NCI-H446 treated with DMSO at 0.1 percent for 48 hours (cell line): ENCODE measurements around the gene COL2A1.

ENCODE experiments used
- DNase-seq: peaks from one replicate; lab custom pipeline; 2025; lab: John Stamatoyannopoulos, UW

COL2A1 gene

GRCh38 chr12:48004053-48004941 lies at the start of gene COL2A1:
Gene COL2A1 (minus strand): TSS chr12:48004476. CDS start chr12:48004321, 155 bp downstream.
- DNase-seq, result no peak

- no peak for DNase-seq
Observed at GRCh38 chr12:48053883-48054282, 49.6 kb upstream of the COL2A1 start.

- DNase-seq, result no peak
Observed at GRCh38 chr12:48053122-48053521, 48.8 kb upstream of the COL2A1 start.

- DNase-seq, result no peak
Observed at GRCh38 chr12:48051681-48052080, 47.4 kb upstream of the COL2A1 start.

GRCh38 chr12:48050174-48050573 lies 45.9 kb upstream of the COL2A1 start:
- DNase-seq, result no peak

- no peak for DNase-seq
Observed at GRCh38 chr12:48045965-48046518, 41.8 kb upstream of the COL2A1 start.

- no peak for DNase-seq
Observed at GRCh38 chr12:48045061-48045846, 41.0 kb upstream of the COL2A1 start.

- no peak for DNase-seq
Observed at GRCh38 chr12:48044396-48044795, 40.1 kb upstream of the COL2A1 start.

- DNase-seq, result no peak
Observed at GRCh38 chr12:48043771-48044170, 39.5 kb upstream of the COL2A1 start.

GRCh38 chr12:48041591-48042423 lies 37.5 kb upstream of the COL2A1 start:
- no peak for DNase-seq

- no peak for DNase-seq
Observed at GRCh38 chr12:48040354-48040753, 36.1 kb upstream of the COL2A1 start.

GRCh38 chr12:48039151-48039550 lies 34.9 kb upstream of the COL2A1 start:
- DNase-seq, result no peak

- DNase-seq, result no peak
Observed at GRCh38 chr12:48038085-48038484, 33.8 kb upstream of the COL2A1 start.

- DNase-seq, result no peak
Observed at GRCh38 chr12:48037267-48037915, 33.1 kb upstream of the COL2A1 start.

GRCh38 chr12:48036818-48037217 lies 32.5 kb upstream of the COL2A1 start:
- DNase-seq, result no peak

GRCh38 chr12:48034835-48035805 lies 30.8 kb upstream of the COL2A1 start:
- DNase-seq, result no peak

GRCh38 chr12:48033451-48033850 lies 29.2 kb upstream of the COL2A1 start:
- DNase-seq, result no peak

- no peak for DNase-seq
Observed at GRCh38 chr12:48032597-48032996, 28.3 kb upstream of the COL2A1 start.

GRCh38 chr12:48031135-48031960 lies 27.1 kb upstream of the COL2A1 start:
- no peak for DNase-seq
